DLD1 (cell line): ENCODE data around the gene KLRF2.
"Not testable (repeated sequence)": the region's sequence is repeated elsewhere in the genome, so short reads cannot be mapped to it uniquely, and the experiment has no call there.

Experiments
- in situ Hi-C: cut with HindIII; loops from 2 replicates; pipeline ENCODE4 v1.10.0; 2017; ENCODE audit warnings: low sequenced_read_pairs

Gene KLRF2, protein sequence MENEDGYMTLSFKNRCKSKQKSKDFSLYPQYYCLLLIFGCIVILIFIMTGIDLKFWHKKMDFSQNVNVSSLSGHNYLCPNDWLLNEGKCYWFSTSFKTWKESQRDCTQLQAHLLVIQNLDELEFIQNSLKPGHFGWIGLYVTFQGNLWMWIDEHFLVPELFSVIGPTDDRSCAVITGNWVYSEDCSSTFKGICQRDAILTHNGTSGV

DNA sequence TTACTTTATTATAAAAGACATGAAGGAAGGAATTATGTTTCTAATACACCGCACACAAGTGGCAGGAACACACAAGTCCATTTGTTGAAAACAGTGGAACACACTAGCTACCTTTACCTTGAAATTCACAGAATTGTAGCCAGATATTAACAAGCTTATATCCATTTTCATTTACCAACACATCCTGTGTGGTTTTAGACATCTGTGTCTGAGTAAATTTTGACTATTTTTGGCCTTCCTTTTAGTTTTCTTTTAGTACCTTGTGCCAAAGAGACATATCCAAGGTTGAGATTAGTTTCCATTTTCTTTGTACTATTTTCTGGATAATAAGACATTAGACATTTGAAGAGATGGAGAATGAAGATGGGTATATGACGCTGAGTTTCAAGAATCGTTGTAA is at the start of gene KLRF2:
Gene KLRF2 (plus strand): TSS at position 244 of the 400 bp plus-strand sequence. CDS start 107 bp downstream, at position 351.
- in situ Hi-C loops = no loop called here

DNA sequence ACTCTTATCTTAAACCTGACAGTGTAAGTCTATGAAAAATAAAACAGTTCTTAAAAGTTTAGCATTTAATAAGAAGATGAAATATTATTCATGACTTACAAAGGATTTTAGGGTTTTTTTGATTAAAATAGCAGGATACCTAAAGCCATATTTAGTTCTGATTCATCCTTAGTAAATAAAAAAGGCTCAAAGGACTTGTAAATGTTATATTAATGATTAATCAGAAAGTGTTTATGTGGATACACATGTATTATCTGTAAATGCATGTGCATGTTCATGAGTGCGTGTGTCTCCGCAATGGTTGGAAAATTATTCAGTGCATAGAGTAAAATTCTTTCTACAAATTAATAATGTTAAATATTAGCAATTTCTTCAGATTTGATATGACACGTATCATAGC is 49.6 kb upstream of the KLRF2 start:
- in situ Hi-C loops = no loop called here

DNA sequence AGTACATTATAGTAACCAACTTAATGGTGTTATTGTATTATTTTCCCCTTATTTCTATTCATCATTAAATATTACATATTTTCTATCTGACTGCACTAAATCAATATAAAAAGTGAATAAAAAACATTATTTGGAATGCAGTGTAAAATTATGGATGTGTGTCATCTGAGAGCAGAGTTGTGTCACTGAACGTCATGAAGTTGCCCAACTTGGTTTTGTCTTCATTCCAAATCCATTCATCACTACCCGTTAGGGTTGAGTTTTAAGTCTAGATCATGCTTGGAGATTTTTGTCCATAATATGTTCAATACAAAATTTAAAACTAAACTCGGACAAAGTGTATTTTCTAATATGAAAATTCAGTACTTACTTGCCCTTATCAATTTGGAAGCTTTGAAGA is 37.9 kb upstream of the KLRF2 start:
- in situ Hi-C loops = no loop called here

DNA sequence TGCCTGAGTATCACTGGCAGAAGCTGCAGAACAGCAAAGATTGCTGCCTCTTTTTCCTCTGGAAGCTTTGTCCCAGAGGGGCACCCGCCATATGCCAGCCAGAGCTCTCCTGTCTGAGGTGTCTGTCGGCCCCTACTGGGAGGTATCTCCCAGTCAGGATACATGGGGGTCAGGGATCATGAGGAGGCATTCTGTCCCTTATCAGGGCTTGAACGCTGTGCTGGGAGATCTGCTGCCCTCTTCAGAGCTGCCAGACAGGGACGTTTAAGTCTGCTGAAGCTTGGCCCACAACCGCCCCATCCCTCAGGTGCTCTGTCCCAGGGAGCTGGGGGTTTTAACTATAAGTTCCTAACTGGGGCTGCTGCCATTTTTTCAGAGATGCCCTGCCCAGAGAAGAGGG is 32.4 kb upstream of the KLRF2 start:
- in situ Hi-C loops = no loop called here

DNA sequence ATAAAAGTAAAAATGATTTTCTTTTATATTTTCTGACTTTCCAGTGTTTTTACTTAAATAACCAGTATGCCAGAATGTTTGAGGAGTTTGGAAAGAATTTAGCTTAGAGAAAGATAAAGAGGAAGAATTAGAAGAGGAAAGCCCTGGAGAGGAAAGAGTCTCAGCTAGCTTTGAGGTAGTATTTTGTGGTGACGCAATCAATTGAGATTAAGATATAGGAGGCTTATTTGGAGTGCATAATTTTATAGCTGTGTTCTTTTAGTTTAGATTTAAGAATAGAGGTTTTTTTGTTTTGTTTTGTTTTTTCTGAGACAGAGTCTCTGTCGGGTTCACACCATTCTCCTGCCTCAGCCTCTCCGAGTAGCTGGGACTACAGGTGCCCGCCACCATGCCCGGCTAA is 30.2 kb upstream of the KLRF2 start:
- in situ Hi-C loops = no loop called here

DNA sequence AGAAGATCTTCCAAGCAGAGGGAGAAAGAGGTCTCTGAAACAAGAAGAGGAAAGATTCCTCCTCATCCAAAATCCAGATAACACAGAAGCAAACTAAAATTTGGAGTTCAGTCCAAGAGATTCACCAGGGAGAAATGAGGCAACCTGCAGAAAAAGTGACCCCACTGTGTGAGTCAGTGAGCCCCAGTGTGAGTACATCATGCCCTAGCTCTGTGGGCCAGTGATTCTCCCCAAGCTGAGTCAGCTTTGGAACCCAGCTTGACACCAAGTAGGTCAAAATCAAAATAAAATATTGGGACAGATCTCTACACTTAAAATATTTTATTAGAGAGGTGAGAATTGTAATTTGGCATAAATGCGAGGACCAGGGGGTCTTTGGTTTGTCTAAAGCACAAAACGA is 29.4 kb upstream of the KLRF2 start:
- in situ Hi-C loops = no loop called here

DNA sequence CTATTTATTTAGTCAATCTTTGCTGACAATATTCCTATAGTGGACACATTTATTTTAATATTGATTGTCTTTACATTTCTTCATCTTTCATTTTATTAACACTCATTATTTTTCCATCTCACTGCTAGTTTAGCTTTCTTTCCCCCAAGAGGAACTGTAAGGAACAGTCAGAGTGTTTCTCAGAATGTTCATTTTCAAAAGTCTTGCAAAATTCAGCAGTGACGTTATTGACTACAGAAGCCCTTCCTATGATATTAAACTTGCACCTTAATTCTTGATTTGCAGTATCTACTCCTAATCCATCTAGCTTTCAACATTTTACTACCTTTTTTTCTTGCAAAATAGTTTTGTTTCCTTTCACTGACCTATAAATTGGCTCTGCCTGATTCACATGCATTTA is 25.1 kb upstream of the KLRF2 start:
- in situ Hi-C loops = no loop called here

DNA sequence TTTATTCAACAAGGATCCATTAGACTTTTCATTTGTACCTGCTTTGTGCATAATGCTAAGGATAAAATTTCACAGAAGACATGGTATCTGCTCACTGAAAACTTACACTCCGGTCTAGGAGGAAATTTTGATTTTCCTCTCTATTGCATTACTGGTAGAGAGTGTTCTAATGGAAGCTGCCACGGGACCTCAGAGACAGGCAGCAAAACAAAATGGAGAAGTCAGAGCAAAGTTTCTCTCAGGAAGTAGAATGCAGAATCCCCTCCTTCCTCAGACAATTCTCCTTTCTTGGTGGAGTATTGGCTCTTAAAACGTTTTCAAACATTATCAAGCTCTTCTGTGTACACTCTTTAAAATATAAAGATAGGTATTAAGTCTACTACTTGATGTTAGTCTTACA is 24.4 kb upstream of the KLRF2 start:
- in situ Hi-C loops = no loop called here

DNA sequence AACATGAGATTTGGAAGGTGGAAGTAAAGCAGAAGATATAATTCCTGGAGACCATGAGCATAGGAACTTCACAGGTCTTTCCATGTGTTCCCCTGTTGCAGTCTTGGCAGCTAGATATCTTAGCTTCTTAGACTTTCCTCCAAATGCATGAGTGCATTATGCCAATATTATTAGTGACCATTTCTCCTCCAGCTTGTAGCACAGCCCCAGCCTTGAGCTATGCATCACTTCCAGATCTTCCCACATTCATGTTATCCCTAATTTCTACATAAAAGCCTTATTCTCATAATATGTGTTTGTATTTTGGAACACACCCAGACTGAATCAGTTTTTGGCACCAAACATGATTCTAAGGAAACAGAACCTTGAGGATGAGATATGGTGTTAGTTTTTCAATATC is 23.2 kb upstream of the KLRF2 start:
- in situ Hi-C loops = no loop called here

DNA sequence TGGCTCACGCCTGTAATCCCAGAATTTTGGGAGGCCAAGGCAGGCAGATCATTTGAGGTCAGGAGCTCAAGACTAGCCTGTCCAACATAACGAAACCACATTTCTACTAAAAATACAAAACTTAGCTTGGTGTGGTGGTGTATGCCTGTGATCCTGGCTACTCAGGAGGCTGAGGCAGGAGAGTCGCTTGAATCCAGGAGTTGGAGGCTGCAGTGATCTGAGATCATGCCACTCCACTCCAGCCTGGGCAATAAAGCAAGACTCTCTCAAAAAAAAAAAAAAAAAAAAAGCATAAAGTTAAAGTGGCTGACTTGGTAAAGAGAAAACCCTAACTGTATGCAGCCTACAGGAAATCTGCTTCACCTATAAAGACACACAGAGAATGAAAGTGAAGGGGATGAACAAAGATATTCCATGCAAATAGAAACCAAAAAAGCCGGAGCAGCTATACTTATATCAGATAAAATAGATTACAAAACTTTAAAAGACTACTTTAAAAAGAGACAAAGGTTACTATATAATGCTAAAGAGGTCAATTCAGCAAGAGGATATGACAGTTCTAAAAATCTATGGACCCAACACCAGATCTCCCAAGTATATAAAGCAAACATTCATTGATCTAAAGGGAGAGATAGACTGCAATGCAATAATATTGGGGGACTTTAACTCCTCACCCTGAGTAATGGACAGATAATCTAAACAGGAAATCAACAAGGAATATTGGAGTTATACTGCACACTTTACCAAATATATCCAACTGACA is 16.2 kb upstream of the KLRF2 start:
- in situ Hi-C loops = no loop called here

DNA sequence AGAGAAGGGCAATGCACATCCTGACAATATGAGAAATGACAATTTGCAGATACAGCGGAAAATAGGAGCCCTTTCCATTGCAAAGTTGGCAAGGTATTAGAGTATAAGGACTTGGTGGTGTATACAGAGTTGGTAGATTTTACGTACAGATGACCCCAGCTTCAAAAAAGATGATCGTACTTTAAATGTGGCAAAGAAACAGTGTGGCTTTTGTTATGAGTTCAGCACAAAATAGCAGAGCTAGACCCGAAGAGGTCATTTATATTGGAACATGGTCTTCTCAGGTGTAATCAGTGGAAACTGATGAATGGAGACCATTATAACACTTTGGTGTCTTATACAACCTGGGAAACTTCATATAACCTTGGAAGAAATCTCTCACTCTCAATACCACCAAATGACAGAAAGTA is 14.4 kb upstream of the KLRF2 start:
- in situ Hi-C loops = no loop called here

DNA sequence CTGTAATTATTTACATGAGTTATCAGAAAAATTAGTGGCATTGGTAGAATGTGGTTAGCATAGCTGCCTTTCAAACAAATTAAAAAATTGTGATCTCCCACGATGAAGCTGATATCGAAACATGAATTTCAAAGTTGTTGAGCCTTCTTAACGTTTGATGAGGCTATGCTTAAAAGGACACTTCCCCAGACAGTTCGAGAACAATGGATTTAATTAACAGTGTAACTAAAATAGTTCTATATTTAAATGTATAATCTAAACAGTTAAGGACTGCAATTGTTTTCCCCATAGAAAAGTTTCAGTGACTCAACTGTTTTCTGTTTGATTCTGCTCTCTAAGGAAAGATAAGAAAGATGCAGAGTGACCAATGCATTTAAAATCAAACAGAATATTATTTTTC is 13.8 kb upstream of the KLRF2 start:
- in situ Hi-C loops = no loop called here

DNA sequence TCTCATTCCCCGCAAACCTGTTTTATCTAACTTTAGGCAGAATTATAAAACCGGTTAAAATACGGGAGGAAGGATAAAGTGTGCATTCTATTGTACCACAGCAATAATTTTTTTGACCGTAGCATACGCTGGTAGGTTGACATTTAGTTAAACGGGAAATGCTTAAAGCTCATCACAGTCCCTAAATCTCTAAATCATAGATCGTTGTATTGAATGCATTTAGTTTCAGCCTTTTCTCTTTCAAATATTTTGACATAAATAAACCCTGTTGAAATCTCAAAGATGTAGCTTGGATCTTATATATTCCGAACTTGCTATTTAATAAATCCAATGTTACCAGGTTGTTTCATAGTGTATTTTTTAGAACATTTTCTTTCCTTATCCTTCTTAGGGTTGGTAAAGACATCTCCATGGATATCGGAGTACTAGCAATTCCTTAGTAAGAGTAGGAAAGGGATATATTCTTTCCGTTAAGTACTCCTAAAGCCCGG is 12.9 kb upstream of the KLRF2 start:
- in situ Hi-C loops = no loop called here

DNA sequence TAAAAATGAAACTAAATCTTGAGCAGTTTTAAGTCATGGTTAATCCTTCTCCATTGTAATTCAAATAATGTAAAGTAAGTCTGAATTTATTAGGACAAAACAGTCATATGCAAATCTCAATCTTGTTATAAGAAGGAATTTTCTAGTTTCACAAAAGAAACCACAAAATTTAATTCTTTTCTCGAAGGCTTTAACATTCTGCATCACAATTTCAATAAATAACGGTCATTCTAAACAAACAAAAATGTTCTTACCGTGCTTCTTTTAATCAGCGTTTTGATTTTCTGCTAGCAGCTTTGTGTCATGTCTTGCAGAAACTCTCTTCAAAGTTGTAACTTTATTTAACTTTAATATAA is 12.4 kb upstream of the KLRF2 start:
- in situ Hi-C loops = no loop called here

DNA sequence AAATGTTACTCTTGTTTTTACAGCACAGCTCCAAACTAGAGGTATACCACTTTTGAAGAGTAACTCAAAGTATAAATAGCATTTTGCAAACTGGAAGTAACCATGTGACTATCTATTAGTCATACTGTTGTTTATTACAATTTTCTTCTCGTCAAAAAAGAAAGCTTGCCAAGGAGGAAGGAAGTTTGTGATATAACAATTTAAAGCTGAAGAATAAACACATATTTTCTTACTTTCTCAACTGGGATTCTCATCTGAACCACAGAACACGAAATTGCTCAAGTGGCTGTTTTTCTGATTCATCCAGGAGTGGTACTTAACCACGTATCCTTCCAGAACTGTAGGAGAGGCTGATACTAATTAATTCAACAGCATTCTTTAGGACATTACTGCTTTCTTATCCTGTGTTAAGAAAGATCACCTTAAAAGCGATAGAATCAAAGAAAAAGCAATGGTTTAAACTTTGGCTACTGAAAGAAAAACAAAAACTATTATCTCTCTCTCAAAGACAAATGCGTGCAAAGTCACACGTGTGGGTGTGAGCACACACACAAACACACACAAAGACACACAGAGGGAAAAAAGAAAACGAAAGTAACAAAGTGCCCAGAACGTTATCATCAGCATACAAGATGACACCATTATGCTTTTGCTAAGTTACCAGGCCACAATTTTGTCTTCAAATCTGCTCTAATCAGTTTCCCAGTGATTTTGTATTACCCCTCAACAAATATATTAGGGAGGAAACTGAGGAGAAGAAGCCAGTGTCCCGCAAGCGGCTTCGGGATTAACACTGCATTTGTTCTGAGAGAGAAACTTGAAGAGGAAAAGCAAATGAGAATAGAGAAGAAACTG is 11.8 kb upstream of the KLRF2 start, which contains the start of gene CLEC2B:
Gene CLEC2B (minus strand): TSS at position 48 of the 855 bp plus-strand sequence.
- in situ Hi-C loops = no loop called here

DNA sequence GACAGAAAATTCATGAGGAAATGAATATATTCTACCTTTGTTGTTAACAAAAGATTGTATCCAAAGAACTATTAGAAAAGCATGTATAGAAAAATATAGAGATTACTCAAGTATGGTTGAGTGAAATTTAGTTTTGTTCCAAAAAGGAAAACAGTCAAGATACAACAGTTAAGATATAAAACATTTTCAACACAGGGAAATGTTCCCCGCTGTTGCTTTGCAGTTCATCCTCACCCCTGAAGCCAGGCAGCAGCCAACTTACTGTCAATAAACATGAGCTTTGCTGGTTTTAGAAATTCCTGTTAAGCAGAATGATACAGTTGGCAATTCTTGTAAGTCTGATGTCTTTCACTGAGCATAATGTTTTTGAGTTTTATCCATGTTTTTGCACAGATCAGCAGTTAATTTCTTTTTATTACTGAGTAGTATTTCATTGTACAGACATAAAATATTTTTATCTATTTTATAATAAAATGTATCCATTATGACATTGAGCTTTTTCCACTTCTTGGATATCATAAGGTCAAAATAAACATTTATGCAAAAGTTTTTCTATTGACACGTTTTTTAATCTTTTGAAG is 10.9 kb upstream of the KLRF2 start:
- in situ Hi-C loops = no loop called here

DNA sequence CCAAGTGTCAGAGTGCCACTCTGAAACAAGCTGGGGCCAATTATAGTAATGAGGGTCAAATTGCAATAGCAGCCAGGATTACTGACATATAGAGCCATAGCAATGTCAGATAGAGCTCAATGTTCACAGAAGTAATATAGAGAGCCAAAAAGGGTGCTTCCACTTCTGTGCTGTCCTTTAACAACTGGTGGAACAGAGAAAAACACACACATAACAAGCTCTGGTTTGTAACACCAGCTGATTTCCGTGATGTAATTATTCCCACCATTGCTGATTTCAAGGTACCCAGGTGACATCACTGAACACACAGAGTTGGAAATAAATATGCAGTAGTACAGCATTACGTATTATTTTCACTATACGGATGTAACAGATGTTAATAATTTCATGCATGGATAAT is 9.1 kb upstream of the KLRF2 start:
- in situ Hi-C loops = no loop called here

DNA sequence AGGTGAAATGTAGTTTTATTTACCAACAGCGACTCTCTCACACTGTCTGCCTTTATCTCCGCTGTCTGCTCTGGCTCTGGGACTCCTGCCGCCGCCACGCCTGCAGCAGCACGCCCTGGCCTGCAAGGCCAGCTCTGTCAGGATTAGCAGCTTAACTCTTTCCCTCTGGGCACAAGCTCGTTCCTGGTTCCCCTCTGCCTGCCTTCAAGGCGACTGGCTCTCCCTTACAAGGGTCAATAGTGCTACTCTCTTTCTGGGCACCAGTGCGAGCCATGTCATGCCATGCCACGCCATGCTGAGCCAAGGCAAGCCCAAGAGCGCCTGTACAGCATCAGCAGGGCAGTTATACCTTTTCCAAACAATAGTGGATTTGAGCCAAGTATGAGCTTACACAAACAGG is 8.5 kb upstream of the KLRF2 start:
- in situ Hi-C loops = no loop called here

DNA sequence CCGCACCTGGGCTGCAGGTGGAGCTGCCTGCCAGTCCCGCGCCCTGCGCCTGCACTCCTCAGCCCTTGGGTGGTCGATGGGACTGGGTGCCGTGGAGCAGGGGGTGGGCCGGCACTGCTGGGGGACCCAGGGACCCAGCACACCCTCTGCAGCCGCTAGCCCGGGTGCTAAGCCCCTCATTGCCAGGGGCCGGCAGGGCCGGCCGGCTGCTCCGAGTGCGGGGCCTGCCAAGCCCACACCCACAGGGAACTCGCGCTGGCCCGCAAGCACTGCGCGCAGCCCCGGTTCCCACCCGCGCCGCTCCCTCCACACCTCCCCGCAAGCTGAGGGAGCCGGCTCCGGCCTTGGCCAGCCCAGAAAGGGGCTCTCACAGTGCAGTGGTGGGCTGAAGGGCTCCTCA is 5.2 kb upstream of the KLRF2 start:
- in situ Hi-C loops = not testable (repeated sequence)

DNA sequence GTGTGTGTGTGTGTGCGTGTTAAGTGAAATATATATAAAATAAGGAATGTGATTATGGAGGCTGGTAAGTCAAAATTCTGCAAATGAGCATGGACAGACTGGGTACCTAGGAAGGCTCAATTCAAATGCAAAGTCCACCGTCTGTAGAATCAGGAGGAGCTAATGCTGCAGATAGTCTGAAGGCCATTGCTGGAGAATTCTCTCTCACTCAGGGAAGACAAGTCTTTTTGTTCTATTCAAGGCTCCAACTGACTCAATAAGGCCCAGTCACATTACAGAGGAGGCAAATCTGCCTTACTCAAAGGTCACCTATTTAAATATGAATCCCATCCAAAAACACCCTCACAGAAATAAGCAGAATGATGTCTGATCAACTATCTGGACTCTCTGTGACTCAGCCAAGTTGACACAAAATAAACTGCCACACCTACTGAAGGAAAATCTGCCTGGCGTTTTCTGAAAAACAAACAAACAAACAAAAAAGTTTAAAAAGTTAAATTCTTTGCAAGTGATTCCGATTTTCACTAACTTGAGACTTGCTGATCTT is 684 bp upstream of the KLRF2 start:
- in situ Hi-C loops = no loop called here

DNA sequence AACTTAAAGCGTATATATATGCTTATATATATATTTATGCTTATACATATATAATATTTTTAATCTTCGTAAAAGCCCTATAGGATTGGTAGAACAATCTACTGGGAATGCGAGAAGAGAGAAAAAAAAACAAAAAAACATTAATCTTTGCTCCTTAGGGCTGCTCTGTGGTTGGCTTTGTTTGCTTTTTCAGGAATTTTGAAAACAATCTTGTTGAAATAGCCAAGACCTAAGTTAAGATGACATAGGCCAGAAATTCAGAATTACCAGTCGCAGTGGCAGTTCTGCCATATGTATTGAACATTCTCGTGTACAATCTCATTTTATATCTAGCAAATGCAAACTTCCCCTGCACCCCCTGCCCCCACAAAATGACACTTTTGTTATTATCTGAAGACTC is 699 bp downstream of the KLRF2 start:
- in situ Hi-C loops = no loop called here
